Gastroesophageal sphincter (tissue), 3 donors: Measurements from ENCODE around the gene ADAM23.

Source experiments
- CTCF ChIP-seq, 4 experiments: fragments of 200-600 bp in 2 of 4; fragments of 450-650 bp in 2 of 4; sonication (generic) in 1 of 4; IDR thresholded peaks; one replicate each; pipeline ENCODE4 v1.5.1; 2017 to 2019; ENCODE audit warnings: antibody characterized with exemption in 4 of 4, mild to moderate bottlenecking in 2 of 4, moderate library complexity in 2 of 4
- POLR2A ChIP-seq, 2 donors: fragments of 450-650 bp; IDR thresholded peaks; one replicate each; pipeline ENCODE4 v1.6.1; 2017; ENCODE audit warnings: antibody characterized with exemption in 2 of 2, mild to moderate bottlenecking in 2 of 2, moderate library complexity in 1 of 2
- POLR2AphosphoS5 ChIP-seq: sonication (generic); formaldehyde crosslinking; IDR thresholded peaks from one replicate; pipeline ENCODE4 v1.6.1; 2017; ENCODE audit warnings: antibody characterized with exemption

GRCh38 chr2:206642075-206643025 lies 199.0 kb downstream of the ADAM23 start, which contains the start of gene FAM237A:
- TF ChIP-seq CTCF (IDR thresholded peaks at IDR 0.05) (no peak), POLR2A (IDR thresholded peaks at IDR 0.05) (no peak), POLR2AphosphoS5 (no peak)
